Measurements from ENCODE around the gene PREX1. TPM values are rescaled to one million over a fixed set of nuclear protein-coding genes. Genes with fewer than 3 reads are reported as not detected.
"Not testable (repeated sequence)": the region's sequence is repeated elsewhere in the genome, so short reads cannot be mapped to it uniquely, and the experiment has no call there.

The PREX1 gene
- total RNA-seq, 2 experiments from 2014 or later, result 36.5 to 39.2 TPM

GRCh38 chr20:48599748-48600469 is 227.9 kb downstream of the PREX1 start:
- no peaks in the 10 kb centered on the region for H3K27me3 Mint-ChIP-seq
- no peak overlapping the region for H3K4me3 Mint-ChIP-seq
- H3K4me1 Mint-ChIP-seq, result no peaks in the 10 kb centered on the region
- no peak overlapping the region for H3K27ac Mint-ChIP-seq
- ATAC-seq, result no peak
- POLR2A ChIA-PET, result no interaction called here
- no peak for DNase-seq
- H3K9me3 Mint-ChIP-seq (ENCODE audit: low read depth), result no peaks in the 10 kb centered on the region
- intact Hi-C loops (cut with DNase I, micrococcal nuclease), result no loop called here
- H3K36me3 Mint-ChIP-seq (ENCODE audit: low read depth), result no peaks in the 10 kb centered on the region
- CTCF ChIA-PET, result no interaction called here

GRCh38 chr20:48599106-48599747 is 228.6 kb downstream of the PREX1 start:
- Mint-ChIP-seq H3K27ac (no peak overlapping the region), H3K36me3 (ENCODE audit: low read depth) (no peaks in the 10 kb centered on the region), H3K27me3 (no peaks in the 10 kb centered on the region), H3K9me3 (ENCODE audit: low read depth) (no peaks in the 10 kb centered on the region), H3K4me3 (no peak overlapping the region), H3K4me1 (no peaks in the 10 kb centered on the region)
- ChIA-PET POLR2A (no interaction called here), CTCF (no interaction called here)
- intact Hi-C loops (cut with DNase I, micrococcal nuclease), result no loop called here
- no peak for DNase-seq
- no peak for ATAC-seq

- ATAC-seq; H3K27ac Mint-ChIP-seq; H3K4me1 Mint-ChIP-seq; H3K4me3 Mint-ChIP-seq; H3K27me3 Mint-ChIP-seq; H3K36me3 Mint-ChIP-seq (ENCODE audit: low read depth); CTCF ChIA-PET; POLR2A ChIA-PET; DNase-seq; H3K9me3 Mint-ChIP-seq (ENCODE audit: low read depth); intact Hi-C loops (cut with DNase I, micrococcal nuclease): not testable (repeated sequence)
Observed at GRCh38 chr20:48598303-48598941, 229.4 kb downstream of the PREX1 start.

GRCh38 chr20:48597521-48598302 is 230.1 kb downstream of the PREX1 start:
- Mint-ChIP-seq H3K36me3 (ENCODE audit: low read depth) (no peaks in the 10 kb centered on the region), H3K4me1 (no peaks in the 10 kb centered on the region), H3K9me3 (ENCODE audit: low read depth) (no peaks in the 10 kb centered on the region), H3K27ac (no peak overlapping the region), H3K27me3 (no peaks in the 10 kb centered on the region), H3K4me3 (no peak overlapping the region)
- DNase-seq, result no peak
- ChIA-PET CTCF (interaction anchor here (1.0 kb wide), 1 partner anchor 24 kb away, joined by 3 read pairs; no protein-coding TSS in a partner anchor), POLR2A (no interaction called here)
- no peak for ATAC-seq
- intact Hi-C loops (cut with DNase I, micrococcal nuclease), result no loop called here

GRCh38 chr20:48596334-48596898 is 231.4 kb downstream of the PREX1 start:
- H3K4me1 Mint-ChIP-seq, result no peaks in the 10 kb centered on the region

GRCh38 chr20:48595495-48596333 is 232.1 kb downstream of the PREX1 start:
- Mint-ChIP-seq H3K9me3 (ENCODE audit: low read depth) (no peaks in the 10 kb centered on the region), H3K4me3 (no peak overlapping the region), H3K36me3 (ENCODE audit: low read depth) (no peaks in the 10 kb centered on the region), H3K4me1 (no peaks in the 10 kb centered on the region), H3K27me3 (no peaks in the 10 kb centered on the region), H3K27ac (no peak overlapping the region)
- ChIA-PET CTCF (interaction anchor here (1.0 kb wide), 1 partner anchor 25 kb away, joined by 3 read pairs; no protein-coding TSS in a partner anchor), POLR2A (no interaction called here)
- intact Hi-C loops (cut with DNase I, micrococcal nuclease), result no loop called here
- ATAC-seq (no peak), DNase-seq (no peak)

More at GRCh38 chr20:48596334-48596898, 231.4 kb downstream of the PREX1 start:
- no peak for ATAC-seq
- H3K4me3 Mint-ChIP-seq, result no peak overlapping the region
- H3K36me3 Mint-ChIP-seq (ENCODE audit: low read depth), result no peaks in the 10 kb centered on the region
- no peaks in the 10 kb centered on the region for H3K27me3 Mint-ChIP-seq
- no peaks in the 10 kb centered on the region for H3K9me3 Mint-ChIP-seq (ENCODE audit: low read depth)
- POLR2A ChIA-PET, result no interaction called here
- CTCF ChIA-PET, result interaction anchor here (1.0 kb wide), 2 partner anchors 24 to 25 kb away, joined by 3 read pairs; no protein-coding TSS in a partner anchor
- intact Hi-C loops (cut with DNase I, micrococcal nuclease), result no loop called here
- no peak for DNase-seq
- no peak overlapping the region for H3K27ac Mint-ChIP-seq

GRCh38 chr20:48594533-48594932 is 233.3 kb downstream of the PREX1 start:
- H3K36me3 Mint-ChIP-seq (ENCODE audit: low read depth), result no peaks in the 10 kb centered on the region

GRCh38 chr20:48592107-48592940 is 235.5 kb downstream of the PREX1 start:
- ChIA-PET CTCF (interaction anchor here (0.6 to 1.1 kb wide), 2 partner anchors 45 to 162 kb away, joined by 3 read pairs; no protein-coding TSS in a partner anchor), POLR2A (no interaction called here)
- no peaks in the 10 kb centered on the region for H3K36me3 Mint-ChIP-seq (ENCODE audit: low read depth)
- no peaks in the 10 kb centered on the region for H3K27me3 Mint-ChIP-seq
- no peak overlapping the region for H3K27ac Mint-ChIP-seq
- ATAC-seq (no peak), DNase-seq (no peak)
- no peak overlapping the region for H3K4me3 Mint-ChIP-seq
- H3K9me3 Mint-ChIP-seq (ENCODE audit: low read depth), result no peaks in the 10 kb centered on the region
- no peaks in the 10 kb centered on the region for H3K4me1 Mint-ChIP-seq
- intact Hi-C loops (cut with DNase I, micrococcal nuclease), result no loop called here

More at GRCh38 chr20:48594533-48594932, 233.3 kb downstream of the PREX1 start:
- no peak overlapping the region for H3K27ac Mint-ChIP-seq
- no peak for ATAC-seq
- no peak for DNase-seq
- no peak overlapping the region for H3K4me3 Mint-ChIP-seq
- intact Hi-C loops (cut with DNase I, micrococcal nuclease), result no loop called here
- ChIA-PET POLR2A (no interaction called here), CTCF (interaction anchor here (1.8 kb wide), 1 partner anchor 26 kb away, joined by 5 read pairs; no protein-coding TSS in a partner anchor)
- no peaks in the 10 kb centered on the region for H3K27me3 Mint-ChIP-seq
- no peaks in the 10 kb centered on the region for H3K4me1 Mint-ChIP-seq
- no peaks in the 10 kb centered on the region for H3K9me3 Mint-ChIP-seq (ENCODE audit: low read depth)

GRCh38 chr20:48586730-48587129 is 241.1 kb downstream of the PREX1 start:
- H3K36me3 Mint-ChIP-seq (ENCODE audit: low read depth), result no peaks in the 10 kb centered on the region
- H3K4me1 Mint-ChIP-seq, result no peaks in the 10 kb centered on the region
- ATAC-seq, result no peak
- no peaks in the 10 kb centered on the region for H3K9me3 Mint-ChIP-seq (ENCODE audit: low read depth)
- ChIA-PET POLR2A (no interaction called here), CTCF (no interaction called here)
- peaks cover 14% of the 10 kb centered on the region for H3K27me3 Mint-ChIP-seq
- H3K27ac Mint-ChIP-seq, result no peak overlapping the region
- H3K4me3 Mint-ChIP-seq, result no peak overlapping the region
- intact Hi-C loops (cut with DNase I, micrococcal nuclease), result no loop called here
- DNase-seq, result no peak
